ENCODE data around the gene STOX1.
"Not testable (repeated sequence)": the region's sequence is repeated elsewhere in the genome, so short reads cannot be mapped to it uniquely, and the experiment has no call there.

The STOX1 gene

GRCh38 chr10:68938884-68939283, 111.6 kb downstream of the STOX1 start:
- Mint-ChIP-seq H3K9me3 (no peaks in the 10 kb centered on the region), H3K36me3 (ENCODE audit: low read depth) (peaks cover 47% of the 10 kb centered on the region), H3K4me3 (no peak overlapping the region), H3K4me1 (peaks cover 17% of the 10 kb centered on the region), H3K27me3 (no peaks in the 10 kb centered on the region), H3K27ac (no peak overlapping the region)
- ATAC-seq: no peak
- DNase-seq: no peak

- not testable (repeated sequence) for H3K27me3 Mint-ChIP-seq, H3K27ac Mint-ChIP-seq, H3K4me3 Mint-ChIP-seq, H3K4me1 Mint-ChIP-seq, H3K9me3 Mint-ChIP-seq, DNase-seq, ATAC-seq
- peaks cover 42% of the 10 kb centered on the region for H3K36me3 Mint-ChIP-seq (ENCODE audit: low read depth)
Observed at GRCh38 chr10:68940917-68941316, 113.6 kb downstream of the STOX1 start.
